GM18868 (cell line): Measurements from ENCODE around the gene DCTN2.

Experiments
- ATAC-seq: cut with Tn5 transposase; IDR thresholded peaks from one replicate; pipeline ENCODE4 v1.9.1; 2021; ENCODE audit warnings: mild to moderate bottlenecking, moderate library complexity; ENCODE audit not compliant: unreplicated experiment

The DCTN2 gene

GRCh38 chr12:57550641-57551549 is 3.9 kb upstream of the DCTN2 start:
- ATAC-seq = no peak

DNA sequence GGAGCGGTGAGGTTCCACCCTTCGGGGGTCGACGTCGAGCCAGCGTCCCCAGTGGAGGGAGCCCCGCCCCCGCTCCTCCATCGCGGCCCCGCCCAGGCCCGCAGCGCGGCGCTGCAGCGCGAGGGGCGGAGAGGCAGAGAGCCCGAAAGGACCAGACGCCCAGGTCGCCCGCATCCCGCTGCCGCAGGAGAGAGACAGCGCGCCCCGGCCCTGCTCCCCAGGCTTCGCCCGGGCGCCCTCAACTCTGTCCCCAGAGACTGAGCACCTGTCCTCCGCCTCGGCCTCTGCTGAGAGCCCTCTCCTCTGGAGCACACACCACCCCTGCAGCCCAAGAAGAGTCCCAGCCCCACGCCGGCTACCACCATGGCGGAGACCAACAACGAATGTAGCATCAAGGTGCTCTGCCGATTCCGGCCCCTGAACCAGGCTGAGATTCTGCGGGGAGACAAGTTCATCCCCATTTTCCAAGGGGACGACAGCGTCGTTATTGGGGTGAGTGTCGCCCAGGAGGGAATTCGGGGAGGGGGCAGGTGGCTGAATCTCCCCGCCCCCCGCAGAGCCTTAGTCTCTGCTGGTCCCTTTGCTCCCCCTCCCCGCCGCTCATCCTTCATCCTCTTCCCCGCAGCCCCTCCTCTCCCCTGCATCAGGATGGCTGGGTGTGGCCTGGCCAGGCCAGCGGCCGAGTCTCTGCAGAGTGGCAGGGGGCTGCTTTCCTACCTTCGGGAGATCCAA is 3.1 kb upstream of the DCTN2 start, which contains the start of gene KIF5A:
KIF5A (plus strand) TSS at position 136 of the 732 bp plus-strand sequence; CDS start at position 364, 228 bp downstream.
- ATAC-seq = peak; percentile 31

DNA sequence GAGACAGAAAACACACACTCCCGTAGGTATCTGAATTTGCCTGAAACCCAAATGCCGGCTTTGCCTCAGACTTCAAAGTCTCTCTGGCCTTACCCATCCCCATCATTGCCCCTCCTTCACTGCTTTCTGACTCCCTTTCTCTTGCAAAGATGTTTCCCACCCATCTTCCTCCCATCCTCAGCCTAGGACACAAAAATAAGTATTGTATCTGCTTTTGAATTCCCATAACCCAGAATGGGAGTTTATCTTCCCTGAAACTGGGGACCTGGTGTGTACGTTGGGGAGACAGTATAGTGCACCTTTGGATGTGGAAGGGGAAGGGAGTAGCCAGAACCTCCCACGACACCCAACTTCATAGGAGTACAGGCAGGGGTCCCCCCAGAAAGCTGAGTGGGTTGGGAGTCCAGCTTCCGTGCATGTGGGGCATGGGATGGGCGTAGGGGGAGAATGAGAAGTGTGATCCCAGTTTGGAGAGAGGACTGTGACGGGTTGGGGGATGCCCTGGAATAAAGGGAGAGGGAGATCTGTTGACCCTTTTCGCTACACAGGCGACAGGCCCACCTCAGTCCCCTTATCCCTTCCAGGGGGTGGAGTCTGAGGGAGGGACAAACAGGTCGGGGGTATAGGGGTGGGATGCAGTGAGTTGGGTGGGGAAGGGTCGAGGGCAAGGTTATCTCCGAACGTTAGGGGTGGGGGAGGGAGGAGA is 2.4 kb upstream of the DCTN2 start:
- no peak for ATAC-seq

- ATAC-seq = no peak
Observed at GRCh38 chr12:57548488-57548887, 1.5 kb upstream of the DCTN2 start.

DNA sequence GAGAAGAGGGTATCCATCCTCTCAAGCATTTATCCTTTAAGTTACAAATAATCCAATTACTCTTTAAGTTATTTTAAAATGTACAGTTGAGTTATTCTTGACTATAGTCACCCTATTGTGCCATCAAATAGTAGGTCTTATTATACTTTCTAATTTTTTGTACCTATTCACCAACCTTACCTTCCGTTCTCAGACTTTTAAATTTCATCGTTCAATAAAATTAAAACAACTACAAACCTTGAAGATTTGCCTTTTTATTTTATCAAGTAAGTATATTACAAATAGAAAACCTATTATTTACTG is 972 bp upstream of the DCTN2 start:
- ATAC-seq = no peak

GRCh38 chr12:57547288-57548012 is 458 bp upstream of the DCTN2 start:
- no peak for ATAC-seq

DNA sequence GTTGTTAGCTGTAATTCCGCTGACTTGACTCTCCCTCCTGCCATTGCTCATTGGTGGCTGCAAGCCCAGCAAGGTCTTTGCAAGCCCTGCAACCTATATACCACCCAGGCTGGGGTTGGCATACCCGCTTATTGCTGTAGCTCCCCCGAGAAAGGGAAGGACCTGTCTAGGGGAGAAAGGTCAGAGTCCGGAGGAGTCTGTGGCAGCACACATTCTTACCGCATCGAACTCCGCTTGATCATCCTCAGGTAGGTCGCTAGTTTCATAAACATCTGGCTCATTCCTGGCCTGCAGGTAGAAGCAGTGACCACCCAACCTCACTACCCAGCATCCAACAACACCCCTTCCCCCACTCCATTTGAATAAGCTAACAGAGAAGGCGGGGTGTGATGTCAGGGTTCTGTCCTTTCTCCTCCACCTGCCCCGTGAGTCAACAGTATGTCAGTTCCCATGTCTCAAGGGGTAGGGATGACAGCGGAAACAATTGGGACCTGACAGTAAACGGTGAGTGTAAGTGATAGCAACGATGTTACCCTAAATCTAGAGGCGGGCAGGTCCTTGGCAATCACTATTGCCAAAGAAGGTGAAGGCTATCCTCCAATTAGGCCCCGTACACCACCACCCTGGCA is 1.1 kb downstream of the DCTN2 start:
- no peak for ATAC-seq

DNA sequence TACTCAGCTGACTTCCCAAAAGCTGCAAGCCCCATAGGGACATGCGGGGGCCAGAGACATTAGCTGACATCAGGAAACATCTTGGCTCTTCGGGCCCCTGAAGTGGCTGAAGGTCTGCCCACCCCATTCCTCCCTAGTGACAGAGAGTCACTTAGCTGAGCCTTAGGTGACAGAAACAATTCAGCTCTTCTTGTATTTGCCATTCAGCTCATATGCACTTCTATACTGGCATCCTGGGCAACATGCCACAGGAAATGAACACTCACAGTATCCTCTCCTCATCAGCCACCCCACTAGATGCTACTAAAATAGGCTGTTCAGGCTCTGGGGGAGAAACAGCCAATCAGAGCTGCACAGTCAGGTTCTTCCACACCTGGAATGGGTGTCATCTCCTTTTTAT is 3.4 kb downstream of the DCTN2 start:
- ATAC-seq = no peak

GRCh38 chr12:57541717-57542116 is 5.3 kb downstream of the DCTN2 start:
- no peak for ATAC-seq

- ATAC-seq = no peak
Observed at GRCh38 chr12:57541001-57541400, 6.0 kb downstream of the DCTN2 start.

GRCh38 chr12:57539134-57539768 is 7.7 kb downstream of the DCTN2 start:
- no peak for ATAC-seq

- no peak for ATAC-seq
Observed at GRCh38 chr12:57536597-57536942, 10.4 kb downstream of the DCTN2 start.

DNA sequence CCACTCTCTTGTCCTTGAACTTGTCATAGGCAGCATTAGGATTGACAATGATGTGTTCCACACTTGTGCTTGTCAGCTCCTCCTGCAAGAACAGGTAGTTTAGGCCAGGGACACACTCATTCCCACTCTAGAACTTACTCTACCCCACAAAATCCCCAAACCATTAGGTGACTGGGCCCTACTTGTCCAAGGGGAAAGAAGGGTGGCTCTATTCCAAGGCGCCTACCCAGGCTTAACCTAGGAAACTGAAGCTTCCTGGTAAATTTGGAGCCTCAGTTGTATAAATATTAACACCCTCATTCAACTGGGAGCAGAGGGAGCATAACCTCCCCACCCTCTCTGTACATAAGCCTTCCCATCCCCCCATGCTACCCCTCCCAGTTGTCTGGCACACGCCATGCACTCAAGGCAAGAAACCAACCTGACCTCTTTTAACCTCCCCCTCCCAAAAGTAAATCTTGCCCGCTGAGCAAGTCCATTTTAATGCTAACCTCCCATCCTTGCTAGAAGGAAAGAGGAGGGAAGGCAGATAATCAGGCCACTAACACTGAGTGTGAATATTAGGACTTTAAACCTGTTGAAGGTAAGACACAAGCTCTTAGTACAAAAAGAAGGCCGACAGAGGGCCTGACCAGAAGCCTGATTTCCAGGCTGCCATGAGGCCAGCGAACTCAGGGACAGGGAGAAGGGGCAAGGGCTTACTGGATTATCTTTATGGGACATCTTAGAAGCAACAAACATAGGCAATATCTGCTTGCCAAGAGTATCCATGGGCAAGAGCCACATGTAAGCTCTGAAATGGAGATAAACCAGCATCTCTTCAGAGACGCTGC is 11.0 kb downstream of the DCTN2 start:
- no peak for ATAC-seq

GRCh38 chr12:57534991-57535543 is 11.9 kb downstream of the DCTN2 start:
- ATAC-seq = no peak

- no peak for ATAC-seq
Observed at GRCh38 chr12:57534250-57534649, 12.7 kb downstream of the DCTN2 start.

- ATAC-seq = no peak
Observed at GRCh38 chr12:57533108-57533507, 13.9 kb downstream of the DCTN2 start.

DNA sequence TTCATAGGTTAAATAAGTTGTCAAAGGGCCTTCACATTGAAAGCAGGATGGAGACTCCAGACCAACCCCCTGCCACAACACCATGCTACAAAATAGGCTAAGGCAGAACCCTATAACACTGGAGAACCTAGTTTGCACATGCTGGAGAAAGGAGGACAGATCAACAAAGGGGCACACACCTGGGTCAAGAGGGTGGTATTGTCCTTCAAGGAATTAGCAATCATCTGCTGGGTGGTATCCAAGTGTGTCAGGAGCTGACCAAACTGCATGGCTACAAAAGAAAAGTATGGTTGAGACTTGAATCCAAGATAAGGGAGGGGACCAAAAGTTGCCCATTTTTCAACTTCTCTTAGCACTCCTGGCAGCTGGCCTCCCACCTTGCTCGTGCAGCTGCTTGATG is 15.2 kb downstream of the DCTN2 start:
- ATAC-seq = no peak

DNA sequence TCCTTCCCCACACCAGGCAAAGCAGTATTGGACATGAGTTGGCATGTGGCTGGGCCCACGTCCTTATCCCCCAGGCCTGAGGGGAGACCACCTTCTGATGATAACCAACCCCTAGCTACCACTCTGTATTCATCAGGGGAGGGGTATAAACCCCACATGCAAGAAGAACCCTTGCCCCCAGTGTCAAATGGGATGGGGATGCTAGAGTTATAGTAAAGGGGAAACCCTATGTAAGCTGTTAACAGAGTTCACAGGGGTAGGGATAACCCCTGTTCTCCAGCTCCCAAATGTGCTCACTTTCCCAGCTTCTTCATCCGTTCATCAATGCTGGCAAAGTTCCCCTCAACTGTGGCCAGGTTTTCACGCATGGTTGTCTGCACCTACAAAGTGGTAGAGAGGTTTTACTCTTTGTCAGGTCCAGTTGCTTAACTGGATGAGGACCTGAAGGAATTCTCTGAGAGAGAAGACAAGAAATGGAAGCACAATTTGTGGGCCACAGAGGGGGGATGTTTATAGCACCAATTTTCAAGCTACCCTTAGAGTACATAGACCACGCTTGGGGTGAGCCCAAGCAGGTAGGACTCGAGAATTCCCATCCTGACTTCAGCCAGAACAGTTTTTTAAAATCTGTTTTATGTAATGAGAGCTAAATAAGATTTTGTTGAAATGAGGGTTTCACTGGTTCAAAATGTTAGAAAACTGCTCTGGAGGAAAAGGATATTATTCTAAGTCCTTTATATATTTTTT is 16.4 kb downstream of the DCTN2 start:
- no peak for ATAC-seq
